ENCODE data around the gene SKIL.
A peak's percentile ranks its signal among the peaks of the same experiment; 100 is the strongest.

The SKIL gene

DNA sequence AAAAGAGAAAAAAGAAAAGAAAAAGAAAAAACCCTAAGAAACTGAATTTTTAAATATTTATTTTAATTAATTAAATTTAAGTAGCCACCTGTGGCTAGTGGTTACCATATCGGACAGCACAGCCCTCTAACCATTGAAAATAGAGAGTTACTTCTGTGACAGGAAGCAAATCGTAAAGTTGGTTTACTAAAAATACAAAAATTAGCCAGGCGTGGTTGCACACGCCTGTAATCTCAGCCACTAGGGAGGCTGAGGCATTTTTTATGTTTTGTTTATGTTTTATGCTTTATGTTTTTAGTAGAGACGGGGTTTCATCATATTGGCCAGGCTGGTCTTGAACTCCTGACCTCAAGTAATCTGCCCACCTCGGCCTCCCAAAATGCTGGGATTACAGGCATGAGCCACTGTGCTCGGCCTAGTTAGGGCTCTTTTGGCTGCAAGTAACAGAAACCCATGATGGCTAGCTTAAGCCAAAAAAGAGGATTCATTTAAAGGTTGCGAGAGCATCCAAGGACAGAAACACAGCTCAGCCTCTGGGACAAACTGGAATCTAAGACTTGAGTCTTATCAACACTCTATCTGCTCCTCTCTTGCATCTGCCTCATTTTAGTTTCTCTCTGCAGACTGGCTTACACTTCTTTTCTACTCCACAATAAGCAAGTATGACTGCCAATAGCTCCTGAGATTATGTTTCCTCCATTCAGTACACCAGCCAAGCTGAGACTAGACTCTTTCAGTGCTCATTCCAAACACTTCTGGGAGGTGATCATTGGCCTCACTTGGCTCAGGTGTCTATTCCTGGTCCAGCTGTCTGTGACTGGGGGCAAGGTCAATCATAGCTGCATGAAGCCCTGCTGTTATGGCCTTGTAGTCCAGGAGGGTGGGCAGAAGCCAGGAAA lies 6.8 kb upstream of the SKIL start:
- DNase-seq (ENCODE audit: low spot score) = no peak

DNA sequence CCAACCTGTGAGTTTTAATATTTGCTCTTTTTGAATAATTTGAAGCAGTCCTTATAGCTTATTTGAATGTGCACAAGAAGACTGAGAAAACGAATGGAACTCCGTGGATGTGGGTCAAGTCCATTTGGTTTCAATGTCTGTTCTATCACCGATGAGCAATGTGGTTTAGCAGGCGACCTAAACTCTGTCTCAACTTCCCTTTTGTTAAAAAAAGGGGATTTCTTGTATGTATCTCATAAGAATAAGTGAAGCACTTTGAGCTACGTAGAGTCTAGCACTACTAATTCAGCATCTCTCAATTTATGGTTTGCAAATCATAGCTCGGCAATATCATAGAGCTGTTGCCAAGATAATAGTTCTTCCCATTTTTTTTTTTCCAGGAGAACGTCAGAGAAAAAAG lies 4.6 kb upstream of the SKIL start:
- DNase-seq (ENCODE audit: low spot score) = no peak

- no peak for DNase-seq (ENCODE audit: low spot score)
Measured at GRCh38 chr3:170353485-170353884, 4.0 kb upstream of the SKIL start.

- DNase-seq (ENCODE audit: low spot score) = no peak
Measured at GRCh38 chr3:170354760-170355159, 2.8 kb upstream of the SKIL start.

GRCh38 chr3:170355738-170356595 lies 1.5 kb upstream of the SKIL start:
- peak; percentile 79 for DNase-seq (ENCODE audit: low spot score)

DNA sequence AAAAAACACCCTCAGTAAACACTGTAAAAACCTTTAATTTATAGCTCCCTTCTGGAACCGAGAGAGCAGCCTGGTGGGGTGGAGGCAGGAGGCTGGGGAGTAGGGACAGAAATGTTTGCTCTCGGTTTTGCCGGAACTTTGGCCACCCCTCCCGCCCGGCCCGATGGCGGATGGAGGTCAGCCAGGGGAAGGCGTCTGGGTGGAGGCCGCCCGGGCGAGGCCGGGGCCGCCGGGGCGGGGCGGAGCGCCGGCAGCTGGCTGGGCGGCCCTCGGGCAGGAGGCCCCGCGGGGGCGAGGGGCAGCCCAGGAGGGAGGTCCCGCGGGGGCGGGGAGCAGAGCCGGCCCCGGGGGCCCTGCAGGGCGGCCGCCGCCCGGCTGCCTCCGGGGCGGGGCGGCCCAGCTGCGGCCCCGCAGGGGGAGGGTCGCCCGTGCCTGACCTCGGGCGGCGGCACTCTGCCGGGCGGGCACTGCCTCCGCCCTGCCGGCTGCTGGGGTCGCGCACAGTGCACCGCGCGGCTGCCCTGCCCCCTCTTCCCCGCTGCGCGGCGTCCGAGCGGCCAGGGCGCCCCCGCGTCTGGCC lies 829 bp upstream of the SKIL start:
- peak; percentile 90 for DNase-seq (ENCODE audit: low spot score)

GRCh38 chr3:170358042-170359010 lies 811 bp downstream of the SKIL start:
- peak; percentile 88 for DNase-seq (ENCODE audit: low spot score)

- no peak for DNase-seq (ENCODE audit: low spot score)
Measured at GRCh38 chr3:170359178-170359704, 1.7 kb downstream of the SKIL start.

DNA sequence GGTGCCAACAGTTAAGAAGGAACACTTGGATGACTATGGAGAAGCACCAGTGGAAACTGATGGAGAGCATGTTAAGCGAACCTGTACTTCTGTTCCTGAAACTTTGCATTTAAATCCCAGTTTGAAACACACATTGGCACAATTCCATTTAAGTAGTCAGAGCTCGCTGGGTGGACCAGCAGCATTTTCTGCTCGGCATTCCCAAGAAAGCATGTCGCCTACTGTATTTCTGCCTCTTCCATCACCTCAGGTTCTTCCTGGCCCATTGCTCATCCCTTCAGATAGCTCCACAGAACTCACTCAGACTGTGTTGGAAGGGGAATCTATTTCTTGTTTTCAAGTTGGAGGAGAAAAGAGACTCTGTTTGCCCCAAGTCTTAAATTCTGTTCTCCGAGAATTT lies 3.0 kb downstream of the SKIL start:
- no peak for DNase-seq (ENCODE audit: low spot score)

- DNase-seq (ENCODE audit: low spot score) = no peak
Measured at GRCh38 chr3:170360916-170361315, 3.4 kb downstream of the SKIL start.

DNA sequence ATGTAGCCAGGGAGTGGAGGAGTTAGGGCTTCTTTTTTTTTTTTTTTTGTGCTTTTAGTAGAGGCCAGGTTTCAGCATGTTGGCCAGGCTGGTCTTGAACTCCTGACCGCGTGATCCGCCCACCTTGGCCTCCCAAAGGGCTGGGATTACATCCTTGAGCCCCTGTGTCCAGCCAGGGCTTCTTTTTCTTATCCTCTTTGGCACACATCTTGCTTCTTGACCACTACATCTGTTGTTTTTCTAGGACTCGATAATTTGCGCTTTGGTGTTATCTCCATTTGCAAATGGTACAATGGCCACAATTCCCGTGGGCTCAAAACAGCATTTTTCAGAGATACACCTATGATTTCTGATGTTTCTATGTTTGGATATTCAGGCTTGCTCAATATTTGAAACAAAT lies 4.2 kb downstream of the SKIL start:
- DNase-seq (ENCODE audit: low spot score) = no peak

DNA sequence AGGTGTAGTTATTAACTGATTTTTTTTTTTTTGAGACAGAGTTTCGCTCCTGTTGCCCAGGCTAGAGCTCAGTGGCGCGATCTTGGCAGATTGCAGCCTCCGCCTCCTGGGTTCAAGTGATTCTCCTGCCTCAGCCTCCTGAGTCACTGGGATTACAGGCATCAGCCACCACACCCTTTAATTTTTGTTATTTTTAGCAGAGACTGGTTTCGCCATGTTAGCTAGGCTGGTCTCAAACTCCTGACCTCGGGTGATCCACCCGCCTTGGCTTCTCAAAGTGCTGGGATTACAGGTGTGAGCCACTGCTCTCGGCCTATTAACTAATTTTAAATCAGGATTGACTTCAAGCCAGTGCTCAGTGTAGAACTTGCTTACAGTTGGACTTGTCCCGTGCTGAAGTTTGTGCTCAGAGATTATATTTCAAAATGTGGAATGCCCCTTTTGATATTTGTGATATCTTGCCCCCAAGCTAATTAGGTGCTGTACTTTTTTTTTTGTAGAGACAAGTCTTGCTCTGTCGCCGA lies 6.0 kb downstream of the SKIL start:
- DNase-seq (ENCODE audit: low spot score) = no peak

DNA sequence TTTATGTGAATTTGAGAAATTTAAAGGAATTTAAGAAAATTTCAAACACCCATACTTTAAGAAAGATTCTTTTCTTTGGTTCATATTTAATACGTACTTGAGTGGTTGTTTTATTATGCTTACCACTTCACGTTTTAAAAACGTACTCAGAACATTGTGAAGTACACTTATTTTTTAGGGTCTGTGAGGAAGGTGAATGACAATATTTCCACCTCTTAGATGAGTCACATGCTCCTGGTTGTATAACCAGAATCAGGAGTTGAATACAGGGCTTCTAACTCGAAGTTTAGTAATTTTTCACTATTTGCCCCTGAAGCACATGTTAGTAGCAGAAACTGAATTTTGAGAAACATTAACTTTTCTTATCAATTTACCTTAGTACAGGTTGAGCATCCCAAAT lies 7.5 kb downstream of the SKIL start:
- DNase-seq (ENCODE audit: low spot score) = no peak

- no peak for DNase-seq (ENCODE audit: low spot score)
Measured at GRCh38 chr3:170367797-170368196, 10.3 kb downstream of the SKIL start.

DNA sequence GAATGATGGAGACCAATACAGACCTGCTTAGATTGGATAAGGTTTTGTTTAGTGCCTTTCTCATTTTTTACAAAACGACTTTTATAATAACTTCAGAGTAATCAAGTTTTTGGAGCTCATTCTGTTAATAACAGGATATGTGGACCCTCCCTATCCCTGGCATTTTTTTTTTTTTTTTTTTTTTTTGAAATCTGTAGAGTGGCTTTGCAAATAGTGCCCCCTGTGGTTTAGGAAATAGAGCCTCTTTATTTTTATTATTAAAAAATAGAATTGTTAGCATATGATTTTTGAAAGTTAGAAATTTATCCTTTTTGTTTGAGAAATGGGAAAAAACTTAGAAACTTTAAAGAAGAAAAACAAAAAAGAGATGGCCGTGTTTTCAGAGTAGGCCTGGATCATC lies 11.4 kb downstream of the SKIL start:
- DNase-seq (ENCODE audit: low spot score) = no peak

- no peak for DNase-seq (ENCODE audit: low spot score)
Measured at GRCh38 chr3:170372190-170372879, 14.8 kb downstream of the SKIL start.

GRCh38 chr3:170383567-170383966 lies 26.1 kb downstream of the SKIL start:
- DNase-seq (ENCODE audit: low spot score) = no peak

DNA sequence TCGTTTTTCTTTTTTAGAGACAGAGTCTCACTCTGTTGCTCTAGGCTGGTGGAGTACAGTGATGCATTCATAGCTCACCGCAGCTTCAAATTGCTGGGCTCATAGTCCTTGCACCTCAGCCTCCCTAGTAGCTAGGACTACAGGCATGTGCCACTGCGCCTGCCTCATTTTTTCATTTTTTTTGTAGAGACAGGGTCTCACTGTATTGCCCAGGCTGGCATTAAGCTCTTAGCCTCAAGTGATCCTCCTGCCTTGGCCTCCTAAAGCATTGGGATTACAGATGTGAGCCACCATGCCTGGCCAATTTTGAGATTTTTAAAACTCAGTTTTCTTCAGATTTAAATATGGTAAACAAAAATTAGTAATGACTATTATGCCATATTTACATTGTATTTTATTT lies 29.0 kb downstream of the SKIL start:
- DNase-seq (ENCODE audit: low spot score) = no peak

- no peak for DNase-seq (ENCODE audit: low spot score)
Measured at GRCh38 chr3:170387950-170388349, 30.4 kb downstream of the SKIL start.

- DNase-seq (ENCODE audit: low spot score) = no peak
Measured at GRCh38 chr3:170391108-170391507, 33.6 kb downstream of the SKIL start.
